ENCODE measurements around the gene GDI1. TPM values are rescaled to one million over a fixed set of nuclear protein-coding genes. Genes with fewer than 3 reads are reported as not detected.
A peak's percentile ranks its signal among the peaks of the same experiment; 100 is the strongest.

GDI1 gene
- total RNA-seq, 3 donors from 2014 or later (not counting 1 experiment from before 2014, with no cell fraction given): 138 to 174 (median 140) TPM

DNA sequence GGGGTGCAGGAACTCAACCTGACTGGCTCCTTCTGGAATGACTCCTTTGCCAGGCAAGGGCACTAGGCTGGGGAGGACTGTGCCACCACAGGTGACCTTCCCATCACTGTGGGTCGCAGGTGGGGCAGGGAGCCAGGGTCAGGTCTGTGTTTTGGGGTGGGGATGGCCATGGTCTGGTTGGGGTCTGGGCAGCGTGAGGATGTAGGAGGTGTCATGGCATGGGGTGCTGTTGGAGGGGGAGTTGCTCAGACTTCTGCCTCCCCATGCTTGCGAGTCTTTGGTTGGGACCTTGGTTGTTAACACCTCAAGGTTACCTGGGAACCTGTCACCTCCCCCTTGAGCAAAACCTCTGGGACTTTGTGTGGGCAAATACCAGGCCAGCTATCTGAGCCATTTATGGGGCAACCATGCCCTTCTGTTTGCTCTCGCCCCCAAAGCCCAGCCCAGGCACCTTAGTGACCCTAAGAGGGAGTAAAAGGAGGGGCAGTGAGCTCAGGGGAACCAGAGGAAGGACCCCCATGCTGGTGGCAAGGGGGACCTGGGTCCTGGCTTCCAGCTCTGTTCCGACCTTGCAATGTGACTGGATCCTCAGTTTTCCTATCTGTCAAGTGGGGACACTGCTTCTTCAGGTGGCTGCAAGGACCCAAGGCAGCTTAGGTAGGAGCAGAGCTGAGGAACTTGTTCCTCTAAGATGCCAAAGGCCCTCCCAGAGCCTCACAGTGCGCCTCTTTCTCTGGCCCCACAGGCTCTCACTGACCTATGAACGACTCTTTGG, 2.4 kb upstream of the GDI1 start:
- Histone ChIP-seq H3K4me3 (ENCODE audit: low read length) (no peak overlapping the region), H3K27me3 (ENCODE audit: control insufficient read depth, insufficient read depth, low read length) (no peaks in the 10 kb centered on the region), H3K9me3 (ENCODE audit: control insufficient read depth, insufficient read depth, low read length) (no peaks in the 10 kb centered on the region), H3K36me3 (ENCODE audit: control insufficient read depth, insufficient read depth, low read length) (peaks cover 26% of the 10 kb centered on the region), H3K4me1 (ENCODE audit: control insufficient read depth, insufficient read depth, low read length) (peaks cover 43% of the 10 kb centered on the region), H3K27ac (ENCODE audit: low read length) (no peak overlapping the region)
- intact Hi-C loops (cut with micrococcal nuclease): no loop called here
- Mint-ChIP-seq H3K27me3 (ENCODE audit: low read depth in 2 of 2) (no peaks in the 10 kb centered on the region), H3K27ac (no peak overlapping the region), H3K36me3 (no peaks in the 10 kb centered on the region), H3K9me3 (no peaks in the 10 kb centered on the region), H3K4me1 (peaks cover 16 to 20% of the 10 kb centered on the region in 2 donors), H3K4me3 (no peak overlapping the region)
- ATAC-seq (no peak), DNase-seq (no peak)
- TF ChIP-seq, protein P1, sequence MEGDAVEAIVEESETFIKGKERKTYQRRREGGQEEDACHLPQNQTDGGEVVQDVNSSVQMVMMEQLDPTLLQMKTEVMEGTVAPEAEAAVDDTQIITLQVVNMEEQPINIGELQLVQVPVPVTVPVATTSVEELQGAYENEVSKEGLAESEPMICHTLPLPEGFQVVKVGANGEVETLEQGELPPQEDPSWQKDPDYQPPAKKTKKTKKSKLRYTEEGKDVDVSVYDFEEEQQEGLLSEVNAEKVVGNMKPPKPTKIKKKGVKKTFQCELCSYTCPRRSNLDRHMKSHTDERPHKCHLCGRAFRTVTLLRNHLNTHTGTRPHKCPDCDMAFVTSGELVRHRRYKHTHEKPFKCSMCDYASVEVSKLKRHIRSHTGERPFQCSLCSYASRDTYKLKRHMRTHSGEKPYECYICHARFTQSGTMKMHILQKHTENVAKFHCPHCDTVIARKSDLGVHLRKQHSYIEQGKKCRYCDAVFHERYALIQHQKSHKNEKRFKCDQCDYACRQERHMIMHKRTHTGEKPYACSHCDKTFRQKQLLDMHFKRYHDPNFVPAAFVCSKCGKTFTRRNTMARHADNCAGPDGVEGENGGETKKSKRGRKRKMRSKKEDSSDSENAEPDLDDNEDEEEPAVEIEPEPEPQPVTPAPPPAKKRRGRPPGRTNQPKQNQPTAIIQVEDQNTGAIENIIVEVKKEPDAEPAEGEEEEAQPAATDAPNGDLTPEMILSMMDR (IDR thresholded peaks at IDR 0.05): no peak
- 94% methylated on average over 6 of the region's 7 CpGs for WGBS (ENCODE audit: insufficient coverage)

DNA sequence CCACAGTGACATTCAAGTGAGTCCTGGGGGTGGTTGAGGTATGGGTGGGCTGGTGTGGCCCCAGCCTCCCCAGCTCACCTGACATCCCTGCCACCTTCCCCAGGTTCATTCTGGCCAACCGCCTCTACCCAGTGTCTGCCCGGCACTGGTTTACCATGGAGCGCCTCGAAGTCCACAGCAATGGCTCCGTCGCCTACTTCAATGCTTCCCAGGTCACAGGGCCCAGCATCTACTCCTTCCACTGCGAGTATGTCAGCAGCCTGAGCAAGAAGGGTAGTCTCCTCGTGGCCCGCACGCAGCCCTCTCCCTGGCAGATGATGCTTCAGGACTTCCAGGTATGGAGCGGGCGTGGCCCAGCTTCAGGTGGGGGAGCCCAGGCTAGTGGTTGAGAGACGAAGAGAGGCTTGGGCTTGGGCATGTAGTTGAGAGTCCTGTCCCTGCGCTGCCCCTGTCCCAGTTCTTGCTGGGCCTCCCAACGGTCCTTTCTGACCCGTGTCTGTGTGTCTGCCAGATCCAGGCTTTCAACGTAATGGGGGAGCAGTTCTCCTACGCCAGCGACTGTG, 1.7 kb upstream of the GDI1 start:
- H3K4me1 Mint-ChIP-seq: peaks cover 13 to 17% of the 10 kb centered on the region in 2 donors
- no peaks in the 10 kb centered on the region for H3K9me3 Mint-ChIP-seq
- no peaks in the 10 kb centered on the region for H3K9me3 ChIP-seq (ENCODE audit: control insufficient read depth, insufficient read depth, low read length)
- no peak for ATAC-seq
- H3K36me3 ChIP-seq (ENCODE audit: control insufficient read depth, insufficient read depth, low read length): peaks cover 28% of the 10 kb centered on the region
- H3K27ac Mint-ChIP-seq: no peak overlapping the region
- intact Hi-C loops (cut with micrococcal nuclease): no loop called here
- DNase-seq: peak in 1 of 2 donors; percentile 2
- no peak overlapping the region for H3K27ac ChIP-seq (ENCODE audit: low read length)
- TF ChIP-seq, protein P1 (IDR thresholded peaks at IDR 0.05): no peak
- no peaks in the 10 kb centered on the region for H3K36me3 Mint-ChIP-seq
- no peaks in the 10 kb centered on the region for H3K27me3 Mint-ChIP-seq (ENCODE audit: low read depth in 2 of 2)
- over 99% methylated on average over 19 of the region's 19 CpGs for WGBS (ENCODE audit: insufficient coverage)
- no peak overlapping the region for H3K4me3 Mint-ChIP-seq
- H3K4me3 ChIP-seq (ENCODE audit: low read length): no peak overlapping the region
- no peaks in the 10 kb centered on the region for H3K27me3 ChIP-seq (ENCODE audit: control insufficient read depth, insufficient read depth, low read length)
- H3K4me1 ChIP-seq (ENCODE audit: control insufficient read depth, insufficient read depth, low read length): peaks cover 39% of the 10 kb centered on the region

DNA sequence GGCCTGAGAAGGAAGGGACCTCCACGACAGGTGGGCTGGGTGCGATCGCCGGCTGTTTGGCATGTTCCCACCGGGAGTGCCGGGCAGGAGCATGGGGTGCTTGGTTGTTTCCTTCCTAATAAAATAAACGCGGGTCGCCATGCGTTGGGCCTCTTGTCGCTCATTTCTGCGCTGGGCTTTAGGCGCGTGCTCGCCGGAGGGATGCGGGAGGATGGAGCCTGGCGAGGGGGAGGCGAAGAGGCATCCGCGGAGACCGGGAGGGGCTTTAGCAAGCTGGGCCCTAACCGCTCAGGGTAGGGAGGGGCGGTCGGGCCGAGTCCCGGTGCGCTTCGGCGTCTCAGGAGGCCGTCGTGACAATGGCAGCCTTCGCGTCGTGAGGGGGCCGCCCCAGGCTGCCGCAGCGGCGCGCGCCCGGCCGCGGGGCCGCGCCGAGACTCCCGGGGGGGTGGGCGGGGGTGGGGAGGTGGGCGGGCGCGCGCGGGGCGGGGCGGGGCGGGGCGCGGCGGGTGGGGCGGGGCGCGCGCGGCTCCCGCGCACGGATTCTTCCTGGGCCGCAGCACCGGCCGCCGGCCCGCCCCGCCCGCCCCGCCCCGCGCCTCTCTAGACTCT, 476 bp upstream of the GDI1 start:
- TF ChIP-seq, protein P1 (IDR thresholded peaks at IDR 0.05): no peak
- H3K4me1 Mint-ChIP-seq: peaks cover 6 to 10% of the 10 kb centered on the region in 2 donors
- H3K9me3 ChIP-seq (ENCODE audit: control insufficient read depth, insufficient read depth, low read length): no peaks in the 10 kb centered on the region
- 12% methylated on average over 49 of the region's 78 CpGs for WGBS (ENCODE audit: insufficient coverage)
- intact Hi-C loops (cut with micrococcal nuclease): no loop called here
- DNase-seq (peak; percentile 41 to 85), ATAC-seq (peak; percentile 79 to 82 (median 79))
- peak overlapping the region; percentile 81 to 85 for H3K27ac Mint-ChIP-seq
- no peaks in the 10 kb centered on the region for H3K36me3 Mint-ChIP-seq
- peaks cover 29% of the 10 kb centered on the region for H3K4me1 ChIP-seq (ENCODE audit: control insufficient read depth, insufficient read depth, low read length)
- no peaks in the 10 kb centered on the region for H3K27me3 ChIP-seq (ENCODE audit: control insufficient read depth, insufficient read depth, low read length)
- H3K36me3 ChIP-seq (ENCODE audit: control insufficient read depth, insufficient read depth, low read length): peaks cover 31% of the 10 kb centered on the region
- no peaks in the 10 kb centered on the region for H3K27me3 Mint-ChIP-seq (ENCODE audit: low read depth in 2 of 2)
- peak overlapping the region; percentile 81 for H3K27ac ChIP-seq (ENCODE audit: low read length)
- no peaks in the 10 kb centered on the region for H3K9me3 Mint-ChIP-seq
- H3K4me3 Mint-ChIP-seq: peak overlapping the region; percentile 56
- H3K4me3 ChIP-seq (ENCODE audit: low read length): peak overlapping the region; percentile 30

All from natural killer cell (primary cell).